Gastroesophageal sphincter (tissue), 3 donors: ENCODE results near the gene SBK2.

ENCODE experiments used
- CTCF ChIP-seq, 4 experiments: fragments of 200-600 bp in 2 of 4; fragments of 450-650 bp in 2 of 4; sonication (generic) in 1 of 4; IDR thresholded peaks; one replicate each; pipeline ENCODE4 v1.5.1; 2017 to 2019; ENCODE audit warnings: antibody characterized with exemption in 4 of 4, mild to moderate bottlenecking in 2 of 4, moderate library complexity in 2 of 4
- POLR2A ChIP-seq, 2 donors: fragments of 450-650 bp; IDR thresholded peaks; one replicate each; pipeline ENCODE4 v1.6.1; 2017; ENCODE audit warnings: antibody characterized with exemption in 2 of 2, mild to moderate bottlenecking in 2 of 2, moderate library complexity in 1 of 2
- POLR2AphosphoS5 ChIP-seq: sonication (generic); formaldehyde crosslinking; IDR thresholded peaks from one replicate; pipeline ENCODE4 v1.6.1; 2017; ENCODE audit warnings: antibody characterized with exemption

GRCh38 chr19:55535173-55535964 is 1.6 kb downstream of the SBK2 start:
- TF ChIP-seq CTCF (IDR thresholded peaks at IDR 0.05) (no peak), POLR2AphosphoS5 (no peak), POLR2A (IDR thresholded peaks at IDR 0.05) (no peak)
